Memory B cell (primary cell): Measurements from ENCODE around the gene SLC4A3.
A peak's percentile ranks its signal among the peaks of the same experiment; 100 is the strongest.

Experiments used
- ATAC-seq: fragments of 150-1000 bp; cut with Tn5 transposase; 2 replicates; pipeline ENCODE4 v1.10.0; 2021; ENCODE audit warnings: low read depth, mild to moderate bottlenecking, moderate library complexity
- DNase-seq, 2 donors: peaks; one replicate each; pipeline ENCODE4 v3.0.0; 2022; ENCODE audit warnings: low spot score in 2 of 2
- H3K27ac Mint-ChIP-seq: one replicate; pipeline ENCODE4 v1.8.0; 2022; ENCODE audit warnings: mild to moderate bottlenecking, moderate library complexity, mixed read lengths
- H3K27me3 Mint-ChIP-seq: one replicate; pipeline ENCODE4 v1.8.0; 2022; ENCODE audit warnings: mixed read lengths
- H3K36me3 Mint-ChIP-seq: one replicate; pipeline ENCODE4 v1.8.0; 2022; ENCODE audit warnings: mild to moderate bottlenecking, mixed read lengths
- H3K4me1 Mint-ChIP-seq: one replicate; pipeline ENCODE4 v1.8.0; 2022; ENCODE audit warnings: mixed read lengths
- H3K4me3 Mint-ChIP-seq: one replicate; pipeline ENCODE4 v1.8.0; 2022; ENCODE audit warnings: mild to moderate bottlenecking, moderate library complexity, mixed read lengths
- H3K9me3 Mint-ChIP-seq: one replicate; pipeline ENCODE4 v1.8.0; 2022; ENCODE audit warnings: mixed read lengths

Gene SLC4A3

GRCh38 chr2:219621935-219622334 lies 5.5 kb upstream of the SLC4A3 start:
- no peak for ATAC-seq
- Mint-ChIP-seq H3K36me3 (no peaks in the 10 kb centered on the region), H3K27ac (no peak overlapping the region), H3K4me3 (no peak overlapping the region), H3K9me3 (no peaks in the 10 kb centered on the region), H3K27me3 (peaks cover 18% of the 10 kb centered on the region), H3K4me1 (no peaks in the 10 kb centered on the region)
- no peak for DNase-seq

GRCh38 chr2:219622472-219622871 lies 5.0 kb upstream of the SLC4A3 start:
- Mint-ChIP-seq H3K27me3 (peaks cover 20% of the 10 kb centered on the region), H3K4me1 (no peaks in the 10 kb centered on the region), H3K27ac (no peak overlapping the region), H3K36me3 (no peaks in the 10 kb centered on the region), H3K9me3 (no peaks in the 10 kb centered on the region), H3K4me3 (no peak overlapping the region)
- DNase-seq (no peak), ATAC-seq (no peak)

- peaks cover 30% of the 10 kb centered on the region for H3K27me3 Mint-ChIP-seq
- no peaks in the 10 kb centered on the region for H3K9me3 Mint-ChIP-seq
- H3K4me1 Mint-ChIP-seq, result peaks cover 8% of the 10 kb centered on the region
- ATAC-seq (no peak), DNase-seq (no peak)
- H3K27ac Mint-ChIP-seq, result no peak overlapping the region
- no peaks in the 10 kb centered on the region for H3K36me3 Mint-ChIP-seq
- H3K4me3 Mint-ChIP-seq, result no peak overlapping the region
Observed at GRCh38 chr2:219624565-219624964, 2.9 kb upstream of the SLC4A3 start.

GRCh38 chr2:219625179-219625578 lies 2.3 kb upstream of the SLC4A3 start:
- DNase-seq (no peak), ATAC-seq (no peak)
- H3K4me3 Mint-ChIP-seq, result no peak overlapping the region
- H3K9me3 Mint-ChIP-seq, result no peaks in the 10 kb centered on the region
- H3K36me3 Mint-ChIP-seq, result no peaks in the 10 kb centered on the region
- no peak overlapping the region for H3K27ac Mint-ChIP-seq
- H3K27me3 Mint-ChIP-seq, result peaks cover 32% of the 10 kb centered on the region
- peaks cover 8% of the 10 kb centered on the region for H3K4me1 Mint-ChIP-seq

- H3K9me3 Mint-ChIP-seq, result no peaks in the 10 kb centered on the region
- H3K4me3 Mint-ChIP-seq, result peak overlapping the region; percentile 73
- H3K27ac Mint-ChIP-seq, result no peak overlapping the region
- DNase-seq (no peak), ATAC-seq (no peak)
- no peaks in the 10 kb centered on the region for H3K36me3 Mint-ChIP-seq
- peaks cover 34% of the 10 kb centered on the region for H3K27me3 Mint-ChIP-seq
- peaks cover 8% of the 10 kb centered on the region for H3K4me1 Mint-ChIP-seq
Observed at GRCh38 chr2:219626540-219626939, 890 bp upstream of the SLC4A3 start.

- no peak for DNase-seq
- Mint-ChIP-seq H3K27ac (no peak overlapping the region), H3K36me3 (no peaks in the 10 kb centered on the region), H3K27me3 (peaks cover 33% of the 10 kb centered on the region), H3K9me3 (no peaks in the 10 kb centered on the region), H3K4me1 (peaks cover 8% of the 10 kb centered on the region), H3K4me3 (peak overlapping the region; percentile 63)
- no peak for ATAC-seq
Observed at GRCh38 chr2:219628235-219628985, 980 bp downstream of the SLC4A3 start.

- H3K9me3 Mint-ChIP-seq, result no peaks in the 10 kb centered on the region
- no peak overlapping the region for H3K27ac Mint-ChIP-seq
- ATAC-seq (no peak), DNase-seq (no peak)
- no peaks in the 10 kb centered on the region for H3K36me3 Mint-ChIP-seq
- H3K4me3 Mint-ChIP-seq, result peak overlapping the region; percentile 63
- H3K4me1 Mint-ChIP-seq, result peaks cover 8% of the 10 kb centered on the region
- peaks cover 36% of the 10 kb centered on the region for H3K27me3 Mint-ChIP-seq
Observed at GRCh38 chr2:219628986-219629901, 1.8 kb downstream of the SLC4A3 start.

GRCh38 chr2:219629976-219630695 lies 2.7 kb downstream of the SLC4A3 start:
- no peaks in the 10 kb centered on the region for H3K9me3 Mint-ChIP-seq
- H3K36me3 Mint-ChIP-seq, result no peaks in the 10 kb centered on the region
- no peak overlapping the region for H3K4me3 Mint-ChIP-seq
- DNase-seq (no peak), ATAC-seq (no peak)
- H3K4me1 Mint-ChIP-seq, result peaks cover 8% of the 10 kb centered on the region
- no peak overlapping the region for H3K27ac Mint-ChIP-seq
- H3K27me3 Mint-ChIP-seq, result peaks cover 36% of the 10 kb centered on the region

- peaks cover 8% of the 10 kb centered on the region for H3K4me1 Mint-ChIP-seq
- ATAC-seq (no peak), DNase-seq (no peak)
- no peaks in the 10 kb centered on the region for H3K9me3 Mint-ChIP-seq
- peaks cover 36% of the 10 kb centered on the region for H3K27me3 Mint-ChIP-seq
- H3K27ac Mint-ChIP-seq, result no peak overlapping the region
- no peaks in the 10 kb centered on the region for H3K36me3 Mint-ChIP-seq
- H3K4me3 Mint-ChIP-seq, result no peak overlapping the region
Observed at GRCh38 chr2:219630770-219631405, 3.5 kb downstream of the SLC4A3 start.

GRCh38 chr2:219631406-219631891 lies 4.0 kb downstream of the SLC4A3 start:
- Mint-ChIP-seq H3K9me3 (no peaks in the 10 kb centered on the region), H3K27me3 (peaks cover 35% of the 10 kb centered on the region), H3K4me3 (no peak overlapping the region), H3K36me3 (no peaks in the 10 kb centered on the region), H3K27ac (no peak overlapping the region), H3K4me1 (peaks cover 8% of the 10 kb centered on the region)
- ATAC-seq (no peak), DNase-seq (no peak)

GRCh38 chr2:219631904-219632759 lies 4.7 kb downstream of the SLC4A3 start:
- H3K9me3 Mint-ChIP-seq, result no peaks in the 10 kb centered on the region
- ATAC-seq, result no peak
- no peaks in the 10 kb centered on the region for H3K36me3 Mint-ChIP-seq
- H3K27me3 Mint-ChIP-seq, result peaks cover 33% of the 10 kb centered on the region
- no peak overlapping the region for H3K4me3 Mint-ChIP-seq
- no peak for DNase-seq
- peaks cover 9% of the 10 kb centered on the region for H3K4me1 Mint-ChIP-seq
- H3K27ac Mint-ChIP-seq, result no peak overlapping the region

- no peak for DNase-seq
- no peaks in the 10 kb centered on the region for H3K9me3 Mint-ChIP-seq
- H3K27ac Mint-ChIP-seq, result no peak overlapping the region
- ATAC-seq, result no peak
- H3K4me3 Mint-ChIP-seq, result no peak overlapping the region
- peaks cover 11% of the 10 kb centered on the region for H3K4me1 Mint-ChIP-seq
- peaks cover 34% of the 10 kb centered on the region for H3K27me3 Mint-ChIP-seq
- H3K36me3 Mint-ChIP-seq, result no peaks in the 10 kb centered on the region
Observed at GRCh38 chr2:219632760-219633105, 5.3 kb downstream of the SLC4A3 start.
